Measurements from ENCODE around the gene MTUS2.

GRCh38 chr13:29317828-29318227 is 497.7 kb downstream of the MTUS2 start:
- TF ChIP-seq EZH2 (IDR thresholded peaks at IDR 0.05; ENCODE audit: low read depth, low read length, severe bottlenecking) (no peak), PHF8 (conservative IDR thresholded peaks at IDR 0.05; ENCODE audit: low read depth, low read length) (no peak), EGR1 (IDR thresholded peaks at IDR 0.05; ENCODE audit: borderline replicate concordance, low read depth, low read length) (no peak), POLR2A (IDR thresholded peaks at IDR 0.05; ENCODE audit: control extremely low read depth in 1 of 2, low read depth in 2 of 2, low read length in 2 of 2) (no peak), KDM1A (IDR thresholded peaks at IDR 0.05; ENCODE audit: borderline replicate concordance, low read length) (no peak), EP300 (IDR thresholded peaks at IDR 0.05; ENCODE audit: borderline replicate concordance in 1 of 2, low read depth in 2 of 2, low read length in 2 of 2) (no peak), RBBP5 (IDR thresholded peaks at IDR 0.05; ENCODE audit: borderline replicate concordance, low read depth, low read length) (no peak), MAX (IDR thresholded peaks at IDR 0.05) (0 out of 2 replicates have a peak, but pooled peaks have one; percentile 14)
- TF ChIP-seq, protein P1, sequence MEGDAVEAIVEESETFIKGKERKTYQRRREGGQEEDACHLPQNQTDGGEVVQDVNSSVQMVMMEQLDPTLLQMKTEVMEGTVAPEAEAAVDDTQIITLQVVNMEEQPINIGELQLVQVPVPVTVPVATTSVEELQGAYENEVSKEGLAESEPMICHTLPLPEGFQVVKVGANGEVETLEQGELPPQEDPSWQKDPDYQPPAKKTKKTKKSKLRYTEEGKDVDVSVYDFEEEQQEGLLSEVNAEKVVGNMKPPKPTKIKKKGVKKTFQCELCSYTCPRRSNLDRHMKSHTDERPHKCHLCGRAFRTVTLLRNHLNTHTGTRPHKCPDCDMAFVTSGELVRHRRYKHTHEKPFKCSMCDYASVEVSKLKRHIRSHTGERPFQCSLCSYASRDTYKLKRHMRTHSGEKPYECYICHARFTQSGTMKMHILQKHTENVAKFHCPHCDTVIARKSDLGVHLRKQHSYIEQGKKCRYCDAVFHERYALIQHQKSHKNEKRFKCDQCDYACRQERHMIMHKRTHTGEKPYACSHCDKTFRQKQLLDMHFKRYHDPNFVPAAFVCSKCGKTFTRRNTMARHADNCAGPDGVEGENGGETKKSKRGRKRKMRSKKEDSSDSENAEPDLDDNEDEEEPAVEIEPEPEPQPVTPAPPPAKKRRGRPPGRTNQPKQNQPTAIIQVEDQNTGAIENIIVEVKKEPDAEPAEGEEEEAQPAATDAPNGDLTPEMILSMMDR (IDR thresholded peaks at IDR 0.05; ENCODE audit: control extremely low read depth in 1 of 3, insufficient read depth in 1 of 3, low read depth in 1 of 3, low read length in 3 of 3) = no peak
- TF ChIP-seq, protein P2, sequence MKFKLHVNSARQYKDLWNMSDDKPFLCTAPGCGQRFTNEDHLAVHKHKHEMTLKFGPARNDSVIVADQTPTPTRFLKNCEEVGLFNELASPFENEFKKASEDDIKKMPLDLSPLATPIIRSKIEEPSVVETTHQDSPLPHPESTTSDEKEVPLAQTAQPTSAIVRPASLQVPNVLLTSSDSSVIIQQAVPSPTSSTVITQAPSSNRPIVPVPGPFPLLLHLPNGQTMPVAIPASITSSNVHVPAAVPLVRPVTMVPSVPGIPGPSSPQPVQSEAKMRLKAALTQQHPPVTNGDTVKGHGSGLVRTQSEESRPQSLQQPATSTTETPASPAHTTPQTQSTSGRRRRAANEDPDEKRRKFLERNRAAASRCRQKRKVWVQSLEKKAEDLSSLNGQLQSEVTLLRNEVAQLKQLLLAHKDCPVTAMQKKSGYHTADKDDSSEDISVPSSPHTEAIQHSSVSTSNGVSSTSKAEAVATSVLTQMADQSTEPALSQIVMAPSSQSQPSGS (IDR thresholded peaks at IDR 0.05; ENCODE audit: low read length) = no peak
